Measurements from ENCODE around the gene BICDL2. TPM values are rescaled to one million over a fixed set of nuclear protein-coding genes. Genes with fewer than 3 reads are reported as not detected.

The BICDL2 gene
- polyA plus RNA-seq, 1 donor from 2014 or later = 0.37 TPM

DNA sequence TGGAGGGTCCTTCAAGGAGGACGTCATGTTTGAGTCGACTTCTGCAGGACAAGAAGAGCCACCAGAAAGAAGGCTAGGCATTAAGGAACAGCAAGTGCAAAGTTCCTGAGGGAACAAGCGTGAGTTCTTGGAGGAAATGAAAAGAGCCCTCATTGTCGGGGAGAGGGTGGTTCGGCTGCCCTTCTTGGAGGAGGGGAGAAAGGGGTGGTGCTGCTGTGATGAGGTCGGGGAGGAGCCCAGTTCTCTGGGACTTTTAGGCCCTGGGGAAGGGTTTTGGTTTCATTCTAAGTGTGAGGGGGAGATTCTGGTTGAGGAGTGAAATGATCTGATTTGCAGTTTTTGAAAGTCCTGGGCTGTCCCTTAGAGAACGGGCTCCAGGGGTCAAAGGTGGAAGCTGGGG lies 4.1 kb downstream of the BICDL2 start:
- Histone ChIP-seq H3K9me3 (ENCODE audit: low read length) (no peaks in the 10 kb centered on the region), H3K9ac (ENCODE audit: low read length) (no peak overlapping the region), H3K4me3 (ENCODE audit: low read length) (no peak overlapping the region), H2AFZ (ENCODE audit: low read depth, low read length) (no peak overlapping the region), H3K27ac (ENCODE audit: low read length) (no peak overlapping the region), H3F3A (ENCODE audit: insufficient read depth, low read length, poor library complexity, severe bottlenecking) (no peaks in the 10 kb centered on the region), H3K4me2 (ENCODE audit: low read length) (no peak overlapping the region), H3K27me3 (ENCODE audit: insufficient read depth, low read depth, low read length) (peaks cover 52% of the 10 kb centered on the region), H3K9me2 (ENCODE audit: insufficient read depth, low read length) (no peaks in the 10 kb centered on the region), H3K79me2 (replicated peaks; ENCODE audit: insufficient read depth, low read length) (no peaks in the 10 kb centered on the region), H3K36me3 (ENCODE audit: insufficient read depth, low read length) (no peaks in the 10 kb centered on the region), H4K20me1 (ENCODE audit: insufficient read depth) (no peaks in the 10 kb centered on the region)
- TF ChIP-seq EZH2 (IDR thresholded peaks at IDR 0.05; ENCODE audit: borderline replicate concordance, insufficient read depth, low read length, poor library complexity, severe bottlenecking) = no peak

DNA sequence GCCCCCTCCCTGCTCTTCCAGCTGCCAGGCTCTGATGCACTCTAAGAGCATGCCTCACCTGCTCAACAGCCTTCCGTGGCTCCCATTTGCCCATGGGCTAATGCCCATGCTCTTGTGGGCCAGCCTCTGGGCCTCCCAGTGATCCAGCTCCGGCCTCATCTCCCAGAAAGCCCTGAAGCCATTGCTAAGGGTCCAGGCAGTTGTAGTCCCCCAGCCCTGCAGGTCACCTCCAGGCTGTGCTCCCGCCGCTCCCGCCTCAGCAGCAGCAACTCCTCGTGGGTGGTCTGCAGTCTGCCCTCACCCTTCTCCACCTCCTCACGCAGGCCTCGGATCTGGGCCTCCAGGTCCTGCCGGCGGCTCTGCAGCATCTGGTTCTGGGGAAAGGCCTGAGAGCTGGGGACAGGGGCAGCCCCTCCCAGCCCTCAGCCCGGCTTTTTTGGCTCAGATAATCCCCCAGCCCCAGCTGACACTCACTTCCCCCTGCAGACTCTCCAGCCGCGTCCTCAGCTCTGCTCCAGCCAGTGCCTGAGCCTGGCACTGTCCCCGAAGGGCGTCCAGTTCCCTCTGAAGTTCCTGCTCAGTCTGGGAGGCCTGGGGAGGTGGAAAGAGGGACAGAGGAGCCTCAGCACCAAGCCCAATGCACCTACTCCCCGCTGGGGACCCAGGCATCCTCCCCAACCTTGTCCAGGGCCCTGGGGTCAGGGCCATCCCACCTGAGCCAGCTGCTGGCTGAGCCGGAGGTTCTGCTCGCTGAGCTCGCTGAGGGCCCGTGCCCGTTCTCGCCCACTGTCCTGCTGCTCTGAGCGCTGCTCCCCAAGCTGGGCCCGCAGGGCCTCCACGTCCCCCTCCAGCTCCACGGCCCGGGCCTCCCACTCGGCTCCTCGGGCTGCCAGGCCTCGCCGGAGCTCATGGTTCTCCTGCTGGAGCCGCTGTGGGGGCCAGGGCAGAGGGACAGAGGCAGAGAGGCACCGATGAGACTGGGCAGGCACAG lies 6.2 kb downstream of the BICDL2 start:
- Histone ChIP-seq H3F3A (ENCODE audit: insufficient read depth, low read length, poor library complexity, severe bottlenecking) (no peaks in the 10 kb centered on the region), H3K79me2 (replicated peaks; ENCODE audit: insufficient read depth, low read length) (no peaks in the 10 kb centered on the region), H3K36me3 (ENCODE audit: insufficient read depth, low read length) (no peaks in the 10 kb centered on the region), H3K9me2 (ENCODE audit: insufficient read depth, low read length) (no peaks in the 10 kb centered on the region), H3K9ac (ENCODE audit: low read length) (no peak overlapping the region), H3K4me3 (ENCODE audit: low read length) (no peak overlapping the region), H3K27me3 (ENCODE audit: insufficient read depth, low read depth, low read length) (peaks cover 31% of the 10 kb centered on the region), H4K20me1 (ENCODE audit: insufficient read depth) (no peaks in the 10 kb centered on the region), H2AFZ (ENCODE audit: low read depth, low read length) (no peak overlapping the region), H3K27ac (ENCODE audit: low read length) (no peak overlapping the region), H3K9me3 (ENCODE audit: low read length) (no peaks in the 10 kb centered on the region), H3K4me2 (ENCODE audit: low read length) (no peak overlapping the region)
- TF ChIP-seq SMC3 (conservative IDR thresholded peaks at IDR 0.05; ENCODE audit: poor library complexity) = no peak
- no peak for TF ChIP-seq TAF1 (IDR thresholded peaks at IDR 0.05; ENCODE audit: low read depth)
- TF ChIP-seq EP300 (conservative IDR thresholded peaks at IDR 0.05; ENCODE audit: poor library complexity, severe bottlenecking) = no peak
- TF ChIP-seq MXI1 (conservative IDR thresholded peaks at IDR 0.05; ENCODE audit: poor library complexity, severe bottlenecking) = no peak
- TF ChIP-seq RAD21 (conservative IDR thresholded peaks at IDR 0.05) = no peak
- TF ChIP-seq, protein P1, sequence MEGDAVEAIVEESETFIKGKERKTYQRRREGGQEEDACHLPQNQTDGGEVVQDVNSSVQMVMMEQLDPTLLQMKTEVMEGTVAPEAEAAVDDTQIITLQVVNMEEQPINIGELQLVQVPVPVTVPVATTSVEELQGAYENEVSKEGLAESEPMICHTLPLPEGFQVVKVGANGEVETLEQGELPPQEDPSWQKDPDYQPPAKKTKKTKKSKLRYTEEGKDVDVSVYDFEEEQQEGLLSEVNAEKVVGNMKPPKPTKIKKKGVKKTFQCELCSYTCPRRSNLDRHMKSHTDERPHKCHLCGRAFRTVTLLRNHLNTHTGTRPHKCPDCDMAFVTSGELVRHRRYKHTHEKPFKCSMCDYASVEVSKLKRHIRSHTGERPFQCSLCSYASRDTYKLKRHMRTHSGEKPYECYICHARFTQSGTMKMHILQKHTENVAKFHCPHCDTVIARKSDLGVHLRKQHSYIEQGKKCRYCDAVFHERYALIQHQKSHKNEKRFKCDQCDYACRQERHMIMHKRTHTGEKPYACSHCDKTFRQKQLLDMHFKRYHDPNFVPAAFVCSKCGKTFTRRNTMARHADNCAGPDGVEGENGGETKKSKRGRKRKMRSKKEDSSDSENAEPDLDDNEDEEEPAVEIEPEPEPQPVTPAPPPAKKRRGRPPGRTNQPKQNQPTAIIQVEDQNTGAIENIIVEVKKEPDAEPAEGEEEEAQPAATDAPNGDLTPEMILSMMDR (IDR thresholded peaks at IDR 0.05; ENCODE audit: poor library complexity, severe bottlenecking) = no peak
- TF ChIP-seq EZH2 (IDR thresholded peaks at IDR 0.05; ENCODE audit: borderline replicate concordance, insufficient read depth, low read length, poor library complexity, severe bottlenecking) = no peak
- TF ChIP-seq POLR2AphosphoS5 (IDR thresholded peaks at IDR 0.05) = no peak
- TF ChIP-seq, protein P2, sequence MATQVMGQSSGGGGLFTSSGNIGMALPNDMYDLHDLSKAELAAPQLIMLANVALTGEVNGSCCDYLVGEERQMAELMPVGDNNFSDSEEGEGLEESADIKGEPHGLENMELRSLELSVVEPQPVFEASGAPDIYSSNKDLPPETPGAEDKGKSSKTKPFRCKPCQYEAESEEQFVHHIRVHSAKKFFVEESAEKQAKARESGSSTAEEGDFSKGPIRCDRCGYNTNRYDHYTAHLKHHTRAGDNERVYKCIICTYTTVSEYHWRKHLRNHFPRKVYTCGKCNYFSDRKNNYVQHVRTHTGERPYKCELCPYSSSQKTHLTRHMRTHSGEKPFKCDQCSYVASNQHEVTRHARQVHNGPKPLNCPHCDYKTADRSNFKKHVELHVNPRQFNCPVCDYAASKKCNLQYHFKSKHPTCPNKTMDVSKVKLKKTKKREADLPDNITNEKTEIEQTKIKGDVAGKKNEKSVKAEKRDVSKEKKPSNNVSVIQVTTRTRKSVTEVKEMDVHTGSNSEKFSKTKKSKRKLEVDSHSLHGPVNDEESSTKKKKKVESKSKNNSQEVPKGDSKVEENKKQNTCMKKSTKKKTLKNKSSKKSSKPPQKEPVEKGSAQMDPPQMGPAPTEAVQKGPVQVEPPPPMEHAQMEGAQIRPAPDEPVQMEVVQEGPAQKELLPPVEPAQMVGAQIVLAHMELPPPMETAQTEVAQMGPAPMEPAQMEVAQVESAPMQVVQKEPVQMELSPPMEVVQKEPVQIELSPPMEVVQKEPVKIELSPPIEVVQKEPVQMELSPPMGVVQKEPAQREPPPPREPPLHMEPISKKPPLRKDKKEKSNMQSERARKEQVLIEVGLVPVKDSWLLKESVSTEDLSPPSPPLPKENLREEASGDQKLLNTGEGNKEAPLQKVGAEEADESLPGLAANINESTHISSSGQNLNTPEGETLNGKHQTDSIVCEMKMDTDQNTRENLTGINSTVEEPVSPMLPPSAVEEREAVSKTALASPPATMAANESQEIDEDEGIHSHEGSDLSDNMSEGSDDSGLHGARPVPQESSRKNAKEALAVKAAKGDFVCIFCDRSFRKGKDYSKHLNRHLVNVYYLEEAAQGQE (IDR thresholded peaks at IDR 0.05; ENCODE audit: borderline replicate concordance) = no peak
